ENCODE measurements around the gene SECTM1.

GRCh38 chr17:82301300-82301915 lies 32.2 kb downstream of the SECTM1 start:
- TF ChIP-seq CTCF (IDR thresholded peaks at IDR 0.05; ENCODE audit: low read depth, low read length): no peak
- no peak for TF ChIP-seq POLR2A (IDR thresholded peaks at IDR 0.05; ENCODE audit: extremely low read depth, insufficient read length)
- no peak for TF ChIP-seq MYC (IDR thresholded peaks at IDR 0.05; ENCODE audit: low read depth, low read length)
- TF ChIP-seq MAX (IDR thresholded peaks at IDR 0.05; ENCODE audit: low read depth, low read length): no peak

Data from NB4 (cell line).